Stimulated activated CD4-positive, alpha-beta T cell treated with anti-CD3 and anti-CD28 coated beads, Interleukin-4, amount 100 ng/mL, for 48 hours (primary cell): ENCODE results near the gene PRKX.
"Not testable (repeated sequence)": the region's sequence is repeated elsewhere in the genome, so short reads cannot be mapped to it uniquely, and the experiment has no call there.

Experiments used
- DNase-seq, 2 donors: peaks; one replicate each; pipeline ENCODE4 v3.0.0-alpha.2; 2020; ENCODE audit warnings: low read depth in 2 of 2

PRKX gene

DNA sequence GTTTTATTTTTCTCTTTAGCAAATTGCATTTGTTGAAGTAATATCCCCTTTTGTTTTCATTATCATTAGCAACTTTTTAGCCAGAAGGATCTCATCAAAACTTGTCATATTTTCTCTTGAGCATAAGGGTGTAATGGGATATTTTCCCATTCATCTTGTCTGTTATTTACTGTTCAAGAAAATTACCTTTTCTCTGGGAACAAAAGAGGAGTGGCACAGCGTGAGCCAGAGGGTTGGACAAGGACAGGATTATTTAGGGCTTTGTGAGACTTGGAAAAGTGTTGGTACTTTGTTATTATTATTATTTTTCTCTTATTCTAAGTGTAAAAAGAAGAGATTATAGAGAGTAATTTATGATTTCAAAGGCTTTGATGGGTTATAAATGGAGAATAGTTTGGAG, 135.9 kb downstream of the PRKX start:
- DNase-seq: no peak

DNA sequence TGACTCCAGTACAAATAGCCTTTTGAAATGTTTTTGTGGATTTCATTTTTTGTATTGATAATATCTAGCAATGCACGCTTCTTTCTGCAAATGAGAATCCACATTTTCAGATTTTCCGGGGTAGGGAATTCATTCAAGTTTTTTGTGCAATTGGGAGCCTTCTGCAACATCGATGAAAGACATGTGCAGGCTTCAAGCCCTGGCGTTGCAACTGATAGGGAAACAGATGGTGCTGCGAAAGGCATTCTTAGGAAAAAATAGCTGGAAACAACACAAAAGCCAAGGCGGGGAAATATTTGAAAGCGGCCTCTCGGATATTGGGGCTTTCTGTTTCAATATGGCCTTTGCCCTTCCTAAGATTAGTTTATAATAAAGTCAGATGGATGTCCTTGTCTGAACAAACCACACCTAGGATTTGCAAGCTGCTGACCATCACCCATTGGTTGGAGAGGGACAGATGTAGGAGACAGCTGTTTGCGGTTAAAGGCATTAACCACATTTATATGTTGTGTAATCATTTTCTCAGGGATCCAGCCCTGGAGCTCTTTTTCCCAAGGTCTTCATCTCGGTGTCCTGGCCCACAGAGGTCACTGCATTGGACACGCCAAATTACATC, 136.5 kb downstream of the PRKX start:
- no peak for DNase-seq

DNA sequence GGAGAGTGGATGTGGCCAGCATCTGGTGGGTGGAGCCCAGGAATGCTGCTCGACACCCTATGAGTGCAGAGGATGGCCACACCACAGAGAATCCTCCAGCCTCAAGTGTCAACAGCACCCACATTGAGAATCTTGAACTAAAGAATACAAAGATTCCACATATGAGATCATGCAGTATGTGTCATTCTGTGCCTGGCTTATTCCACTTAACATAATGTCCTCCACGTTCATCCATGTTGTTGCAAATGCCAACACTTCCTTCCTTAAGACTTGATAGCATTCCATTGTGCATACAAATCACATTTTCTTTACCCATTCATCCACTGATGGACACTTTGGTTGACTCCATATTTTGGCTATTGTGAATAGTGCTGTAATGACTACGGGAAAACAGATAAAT, 145.8 kb downstream of the PRKX start:
- DNase-seq: no peak

DNA sequence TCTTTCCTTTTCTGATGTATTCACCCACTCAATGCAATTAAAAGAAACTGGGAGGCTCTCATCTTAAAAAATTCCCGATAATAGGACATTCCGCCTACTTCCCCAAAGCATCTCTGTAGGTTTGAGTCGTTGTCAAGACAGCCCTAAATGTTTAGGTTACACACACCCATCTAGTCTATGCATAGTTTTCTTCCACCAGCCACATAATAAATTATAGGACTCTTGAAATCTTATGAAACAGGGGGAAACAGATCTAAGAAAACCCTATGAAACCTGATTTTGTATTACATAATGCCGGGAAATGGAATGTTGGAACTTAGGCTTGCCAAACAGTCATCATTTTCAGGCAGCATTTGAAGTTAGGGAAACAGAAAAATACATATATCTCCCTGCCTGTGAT, 150.0 kb downstream of the PRKX start:
- DNase-seq: no peak

DNA sequence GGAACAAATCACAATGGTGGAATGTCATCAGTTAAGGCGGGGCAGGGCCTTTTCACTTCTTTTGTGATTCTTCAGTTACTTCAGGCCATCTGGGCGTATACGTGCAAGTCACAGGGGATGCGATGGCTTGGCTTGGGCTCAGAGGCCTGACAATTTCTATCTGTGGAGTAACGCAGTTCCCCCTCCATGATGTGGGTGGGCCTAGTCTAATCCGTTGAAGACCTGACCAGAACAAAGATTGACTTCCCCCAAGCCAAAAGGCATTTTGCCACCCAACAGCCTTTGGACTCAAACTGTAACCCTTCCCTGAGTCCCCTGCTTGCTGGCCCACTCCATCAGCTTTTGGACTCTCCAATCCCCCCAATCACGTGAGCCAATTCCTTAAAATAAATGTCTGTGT, 153.4 kb downstream of the PRKX start:
- not testable (repeated sequence) for DNase-seq
